ENCODE data around the gene KNG1. TPM values are rescaled to one million over a fixed set of nuclear protein-coding genes. Genes with fewer than 3 reads are reported as not detected.

KNG1 gene
- total and polyA plus RNA-seq, 10 of the 15 experiments (the other 5 are each of a cell fraction or from before 2014, with no cell fraction given), result 0.21 TPM; not detected in 9

- ChIA-PET SMC1A (ENCODE audit: uncharacterized antibody, unreplicated experiment) (interaction anchor here (1.1 to 1.4 kb wide), 2 partner anchors 9 to 15 kb away, joined by 5 to 7 read pairs; no protein-coding TSS in a partner anchor), RAD21 (ENCODE audit: unreplicated experiment) (interaction anchor here (1.1 kb wide), 1 partner anchor 242 kb away, joined by 3 read pairs; no protein-coding TSS in a partner anchor), CTCF (interaction anchor here (0.9 kb wide), 1 partner anchor 9 kb away, joined by 3 read pairs; no protein-coding TSS in a partner anchor), POLR2A (interaction anchor here (1.4 kb wide), 1 partner anchor 17 kb away, joined by 5 read pairs; no protein-coding TSS in a partner anchor)
- no peaks in the 10 kb centered on the region; the same call in 2 of the 3 replicates for H3K9me3 ChIP-seq (replicated peaks; ENCODE audit: control insufficient read depth, insufficient read depth, low read length)
- H3K4me2 ChIP-seq (ENCODE audit: control insufficient read depth, insufficient read depth), result no peak overlapping the region
- TF ChIP-seq TCF7 (IDR thresholded peaks at IDR 0.05; ENCODE audit: borderline replicate concordance) (0 out of 2 replicates have a peak, but pooled peaks have one; percentile 18), CBX3 (IDR thresholded peaks at IDR 0.05; ENCODE audit: borderline replicate concordance, low read depth) (no peak)
- intact Hi-C loops (cut with micrococcal nuclease; ENCODE audit: unreplicated experiment), result loop anchor here (10.0 kb wide), 1 partner anchor 235 kb away; no protein-coding TSS in a partner anchor
- no peak overlapping the region for H2AFZ ChIP-seq (ENCODE audit: control insufficient read depth, low read depth, low read length)
- no peak for DNase-seq (ENCODE audit: low read depth, low spot score)
- in situ Hi-C loops (cut with MboI), result loop anchor here (25.0 kb wide), 1 partner anchor 852 kb away; the partner anchor contains the start of gene TRA2B
- WGBS (ENCODE audit: insufficient coverage, insufficient replicate concordance, low lambda C conversion rate, missing lambda C conversion rate), result 2% methylated on average over 4 of the region's 4 CpGs
- no TSS peak for BruUV-seq (replicated peaks)
- no peak for FAIRE-seq
- no peak overlapping the region for H3K4me3 ChIP-seq
- H3K27ac ChIP-seq (ENCODE audit: control insufficient read depth, insufficient read depth), result no peak overlapping the region
- H3K9ac ChIP-seq (ENCODE audit: control insufficient read depth, insufficient read depth, low read length), result no peak overlapping the region
- peaks cover 16% of the 10 kb centered on the region; the same call in 1 of the 2 replicates for H4K20me1 ChIP-seq (ENCODE audit: control insufficient read depth, insufficient read depth)
- peak; percentile 1; the same call in 1 of the 3 replicates for ATAC-seq
- peaks cover 21 to 49% of the 10 kb centered on the region in 2 experiments for H3K36me3 ChIP-seq (ENCODE audit: control insufficient read depth in 2 of 2, insufficient read depth in 2 of 2, low read length in 1 of 2)
- H3K4me1 ChIP-seq (ENCODE audit: control insufficient read depth, insufficient read depth, low read length), result no peaks in the 10 kb centered on the region
- H3K79me2 ChIP-seq (ENCODE audit: control insufficient read depth, insufficient read depth, low read length), result peaks cover 43% of the 10 kb centered on the region
- H3K27me3 ChIP-seq (replicated peaks in 1 of 2; ENCODE audit: control insufficient read depth in 2 of 2, insufficient read depth in 2 of 2, low read length in 1 of 2), result no peaks in the 10 kb centered on the region
These were observed 72.5 kb downstream of the KNG1 start for GRCh38 chr3:186789554-186790260.

GRCh38 chr3:186790261-186790981 lies 73.3 kb downstream of the KNG1 start:
- in situ Hi-C loops (cut with MboI) (loop anchor here (25.0 kb wide), 1 partner anchor 853 kb away; the partner anchor contains the start of gene TRA2B), intact Hi-C loops (cut with micrococcal nuclease; ENCODE audit: unreplicated experiment) (no loop called here)
- POLR2A ChIA-PET, result interaction anchor here (1.4 kb wide), 1 partner anchor 17 kb away, joined by 5 read pairs; no protein-coding TSS in a partner anchor
- FAIRE-seq, result no peak
- Histone ChIP-seq H3K4me3 (no peak overlapping the region), H3K27ac (ENCODE audit: control insufficient read depth, insufficient read depth) (no peak overlapping the region), H3K79me2 (ENCODE audit: control insufficient read depth, insufficient read depth, low read length) (peaks cover 36% of the 10 kb centered on the region), H3K36me3 (ENCODE audit: control insufficient read depth in 2 of 2, insufficient read depth in 2 of 2, low read length in 1 of 2) (peaks cover 19 to 42% of the 10 kb centered on the region in 2 experiments), H4K20me1 (ENCODE audit: control insufficient read depth, insufficient read depth) (peaks cover 11% of the 10 kb centered on the region; the same call in 1 of the 2 replicates), H3K9me3 (replicated peaks; ENCODE audit: control insufficient read depth, insufficient read depth, low read length) (no peaks in the 10 kb centered on the region), H2AFZ (ENCODE audit: control insufficient read depth, low read depth, low read length) (no peak overlapping the region), H3K4me2 (ENCODE audit: control insufficient read depth, insufficient read depth) (no peak overlapping the region), H3K9ac (ENCODE audit: control insufficient read depth, insufficient read depth, low read length) (no peak overlapping the region), H3K4me1 (ENCODE audit: control insufficient read depth, insufficient read depth, low read length) (no peaks in the 10 kb centered on the region), H3K27me3 (replicated peaks in 1 of 2; ENCODE audit: control insufficient read depth in 2 of 2, insufficient read depth in 2 of 2, low read length in 1 of 2) (no peaks in the 10 kb centered on the region)
- SMC1A ChIA-PET (ENCODE audit: uncharacterized antibody, unreplicated experiment), result interaction anchor here (1.1 to 1.4 kb wide), 2 partner anchors 8 to 15 kb away, joined by 5 to 7 read pairs; no protein-coding TSS in a partner anchor
- 22% methylated on average over 8 of the region's 8 CpGs for WGBS (ENCODE audit: insufficient coverage, insufficient replicate concordance, low lambda C conversion rate, missing lambda C conversion rate)
- CTCF ChIA-PET, result interaction anchor here (0.6 to 0.9 kb wide), 2 partner anchors 10 to 175 kb away, joined by 3 read pairs; no protein-coding TSS in a partner anchor
- no peak for DNase-seq (ENCODE audit: low read depth, low spot score)
- BruUV-seq (replicated peaks), result TSS peak; percentile 25
- peak; percentile 63 for ATAC-seq
- RAD21 ChIA-PET (ENCODE audit: unreplicated experiment), result interaction anchor here (1.1 kb wide), 1 partner anchor 242 kb away, joined by 3 read pairs; no protein-coding TSS in a partner anchor
- TF ChIP-seq TCF7 (IDR thresholded peaks at IDR 0.05; ENCODE audit: borderline replicate concordance), result no peak
- no peak for TF ChIP-seq MEF2A (IDR thresholded peaks at IDR 0.05; ENCODE audit: insufficient read depth, low read depth, low read length)
- no peak for TF ChIP-seq IKZF2 (IDR thresholded peaks at IDR 0.05)
- no peak for TF ChIP-seq MXI1 (IDR thresholded peaks at IDR 0.05; ENCODE audit: low read depth, low read length)
- TF ChIP-seq HDAC2 (IDR thresholded peaks at IDR 0.05), result no peak
- TF ChIP-seq SREBF1 (IDR thresholded peaks at IDR 0.05; ENCODE audit: low read length), result no peak
- TF ChIP-seq RCOR1 (conservative IDR thresholded peaks at IDR 0.05; ENCODE audit: low read depth, low read length), result no peak
- no peak; the same call in 1 of the 2 replicates for TF ChIP-seq CREB1 (IDR thresholded peaks at IDR 0.05; ENCODE audit: low read depth)
- TF ChIP-seq HCFC1 (IDR thresholded peaks at IDR 0.05; ENCODE audit: low read length), result no peak
- no peak for TF ChIP-seq ETV6 (conservative IDR thresholded peaks at IDR 0.05 in 1 of 2, IDR thresholded peaks at IDR 0.05 in 1 of 2; ENCODE audit: borderline replicate concordance in 1 of 2, low read depth in 1 of 2)
- peak; percentile 70 for TF ChIP-seq FOXM1 (IDR thresholded peaks at IDR 0.05; ENCODE audit: low read depth, low read length)
- no peak for TF ChIP-seq ZBTB33 (IDR thresholded peaks at IDR 0.05)

Measured in GM12878 (cell line).